NCI-H2029 treated with DMSO at 0.1 percent for 48 hours (cell line): Measurements from ENCODE around the gene ZNF483.
"Not testable (repeated sequence)": the region's sequence is repeated elsewhere in the genome, so short reads cannot be mapped to it uniquely, and the experiment has no call there.

ENCODE experiments used
- DNase-seq: peaks from one replicate; lab custom pipeline; 2025; lab: John Stamatoyannopoulos, UW

Gene ZNF483

DNA sequence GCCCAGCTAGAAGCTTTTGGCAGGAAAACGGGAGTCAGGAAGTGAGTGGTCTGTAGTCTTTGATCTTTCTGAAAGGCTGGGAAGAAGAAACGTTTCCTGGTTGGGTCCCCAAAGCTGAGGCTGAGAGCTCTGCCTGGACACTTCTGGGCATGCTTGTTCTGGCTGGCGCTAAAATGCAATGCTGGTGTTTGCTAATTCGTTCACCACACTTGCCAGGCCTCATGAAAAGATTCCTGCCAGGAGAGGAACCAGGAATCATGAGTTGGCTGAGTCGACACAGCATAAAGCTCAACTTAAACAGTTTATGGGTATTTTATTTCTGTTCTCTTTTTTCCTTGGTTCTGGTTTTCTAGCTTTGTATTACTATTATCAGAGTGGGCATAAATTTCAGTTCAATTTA, 85.2 kb downstream of the ZNF483 start:
- no peak for DNase-seq

GRCh38 chr9:111610845-111611244, 85.9 kb downstream of the ZNF483 start:
- DNase-seq = no peak

GRCh38 chr9:111613436-111614040, 88.6 kb downstream of the ZNF483 start:
- DNase-seq = no peak

DNA sequence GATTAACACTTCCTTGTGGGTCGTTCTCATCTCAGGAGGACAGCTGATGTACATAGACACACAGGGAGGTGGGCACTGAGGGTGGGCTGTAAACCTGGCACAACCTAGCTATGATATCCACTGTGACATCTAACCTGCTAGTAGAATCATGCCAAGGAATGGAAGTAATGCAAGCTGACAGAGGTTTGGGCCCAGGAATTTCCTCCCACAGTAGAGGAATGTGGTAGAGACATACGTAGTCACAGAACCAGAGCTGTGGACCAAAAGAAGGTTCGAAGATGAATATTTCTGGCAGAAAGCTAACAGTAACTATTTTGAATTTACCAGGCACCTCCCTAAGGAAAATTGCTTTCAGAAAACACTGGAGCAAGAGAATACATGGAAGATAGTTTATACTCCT, 90.9 kb downstream of the ZNF483 start:
- no peak for DNase-seq

GRCh38 chr9:111617349-111617748, 92.4 kb downstream of the ZNF483 start:
- DNase-seq = not testable (repeated sequence)

- no peak for DNase-seq
Measured at GRCh38 chr9:111621895-111622480, 97.0 kb downstream of the ZNF483 start.

- DNase-seq = no peak
Measured at GRCh38 chr9:111622626-111623025, 97.6 kb downstream of the ZNF483 start.
